K562 (cell line): ENCODE data around the gene MGP. TPM values are rescaled to one million over a fixed set of nuclear protein-coding genes. Genes with fewer than 3 reads are reported as not detected.

Experiments
- ATAC-seq: fragments of 200-7000 bp; cut with Tn5 transposase; 3 replicates; pipeline ENCODE4 v1.9.1; 2020; ENCODE audit warnings: moderate library complexity
- Bru-seq: library from RNA; stranded (reverse); fragments of 400-500 nt; gene quantifications from one replicate; lab custom pipeline; 2021; lab: Mats Ljungman, UMichigan
- BruChase-seq, 2 experiments: library from RNA; stranded (reverse); fragments of 400-500 nt; gene quantifications; one replicate each; lab custom pipeline; 2021; lab: Mats Ljungman, UMichigan
- BruUV-seq: library from RNA; stranded (reverse); fragments of 400-500 nt; replicated peaks from 2 replicates; lab custom pipeline; 2021; lab: Mats Ljungman, UMichigan
- CTCF ChIA-PET: fragments of 300-600 bp; formaldehyde crosslinking; extraction: SDS; loops from one replicate; lab custom pipeline; 2021; ENCODE audit warnings: low intra/inter-chr PET ratio; lab: Yijun Ruan, JAX
- POLR2A ChIA-PET: fragments of 300-600, 350-650 bp; sonication (Branson Sonifier 250); formaldehyde crosslinking; extraction: SDS; loops from one replicate; lab custom pipeline; 2021; ENCODE audit warnings: antibody characterized with exemption, inconsistent platforms; lab: Yijun Ruan, JAX
- DNase-seq, 4 experiments: peaks; one replicate each; pipeline versions ENCODE4 v3.0.0 to v3.0.0-alpha.2; 2011 to 2018; ENCODE audit warnings: low spot score in 3 of 4, mixed read lengths in 3 of 4; ENCODE audit errors: extremely low read depth in 1 of 4
- FAIRE-seq: peaks from 2 replicates; lab custom pipeline; 2011; peaks lifted over from hg19 to GRCh38; lab: Jason Lieb, UNC
- H2AFZ ChIP-seq: 2 replicates; pipeline ENCODE4 v1.6.0; 2011; ENCODE audit warnings: low read depth, low read length, control low read depth, inconsistent platforms
- H3K27ac ChIP-seq: fragments of 200-600 bp; 3 replicates; pipeline ENCODE4 v1.8.0; 2011; ENCODE audit warnings: low read depth, mild to moderate bottlenecking, control low read depth, inconsistent platforms, low read length, moderate library complexity, mixed read lengths; ENCODE audit errors: extremely low read depth
- H3K27me3 ChIP-seq, 2 experiments: fragments of 300-600 bp in 1 of 2; 2 replicates in 1 of 2; 3 replicates in 1 of 2; pipeline versions ENCODE4 v1.6.0 to v1.8.0; 2011; ENCODE audit warnings: inconsistent platforms in 2 of 2, low read length in 2 of 2, mild to moderate bottlenecking in 1 of 2, mixed read lengths in 1 of 2, moderate library complexity in 1 of 2; ENCODE audit not compliant: control insufficient read depth in 2 of 2, insufficient read depth in 2 of 2
- H3K36me3 ChIP-seq: fragments of 300-600 bp; 3 replicates; pipeline ENCODE4 v1.8.0; 2011; ENCODE audit warnings: mild to moderate bottlenecking, low read length, inconsistent platforms; ENCODE audit not compliant: control insufficient read depth, insufficient read depth
- H3K4me1 ChIP-seq, 2 experiments: fragments of 200-600 bp in 1 of 2; replicated peaks in 1 of 2; 2 replicates in 1 of 2; 3 replicates in 1 of 2; pipeline versions ENCODE4 v1.5.1 to v1.8.0; 2011; ENCODE audit warnings: inconsistent platforms in 2 of 2, low read length in 2 of 2, mild to moderate bottlenecking in 1 of 2, mixed read lengths in 1 of 2, moderate library complexity in 1 of 2; ENCODE audit not compliant: control insufficient read depth in 2 of 2, insufficient read depth in 2 of 2
- H3K4me2 ChIP-seq: 2 replicates; pipeline ENCODE4 v1.6.1; 2011; ENCODE audit warnings: low read length, control low read depth, inconsistent platforms, mixed read lengths; ENCODE audit not compliant: insufficient read depth
- H3K4me3 ChIP-seq: fragments of 200-600 bp; sonication (generic), shearing (Covaris generic); 2 replicates; pipeline ENCODE4 v1.5.1; 2016; ENCODE audit warnings: control low read depth, inconsistent platforms
- H3K79me2 ChIP-seq: fragments of 200-600 bp; 3 replicates; pipeline ENCODE4 v1.8.0; 2011; ENCODE audit warnings: low read length, inconsistent platforms; ENCODE audit not compliant: control insufficient read depth, insufficient read depth
- H3K9ac ChIP-seq, 2 experiments: 2 replicates each; pipeline versions ENCODE4 v1.6.0 to v1.6.1; 2011; ENCODE audit warnings: low read depth in 2 of 2, low read length in 2 of 2, control low read depth in 1 of 2, inconsistent platforms in 1 of 2, mild to moderate bottlenecking in 1 of 2, mixed read lengths in 1 of 2; ENCODE audit not compliant: insufficient read depth in 1 of 2
- H3K9me1 ChIP-seq: one replicate; pipeline ENCODE4 v1.6.0; 2011; ENCODE audit warnings: inconsistent platforms, mild to moderate bottlenecking, low read length, moderate library complexity; ENCODE audit not compliant: control insufficient read depth, insufficient read depth
- H3K9me3 ChIP-seq: replicated peaks from 2 replicates; pipeline ENCODE4 v1.5.1; 2011; ENCODE audit warnings: low read depth, low read length, inconsistent platforms; ENCODE audit not compliant: control insufficient read depth, insufficient read depth
- H4K20me1 ChIP-seq: replicated peaks from 2 replicates; pipeline ENCODE4 v1.6.1; 2011; ENCODE audit warnings: low read length, inconsistent platforms, mixed read lengths; ENCODE audit not compliant: control insufficient read depth, insufficient read depth
- ZNF717 ChIP-seq: fragments of 250-450 bp; sonication (Bioruptor Pico); IDR thresholded peaks from 2 replicates; pipeline ENCODE4 v1.5.0; 2021
- WGBS: fragments of 100-300 bp; shearing (Covaris generic); methylation state at CpG from one replicate; pipeline ENCODE4 v1.1.6; 2016; ENCODE audit warnings: low coverage, mixed read lengths; ENCODE audit not compliant: insufficient coverage; ENCODE audit errors: missing lambda C conversion rate; 5-methylcytosine and 5-hydroxymethylcytosine counted together
- in situ Hi-C: fragments of 300-500 bp; cut with MboI; formaldehyde crosslinking; loops from 4 replicates; pipeline ENCODE4 v1.15.0; 2018; ENCODE audit warnings: inconsistent platforms, mixed read lengths
- intact Hi-C: fragments of 100-400 bp; cut with micrococcal nuclease; formaldehyde crosslinking; loops from 2 replicates; pipeline ENCODE4 v1.14.2; 2022
- long read RNA-seq, 3 experiments: library from polyadenylated mRNA in 2 of 3; library from RNA in 1 of 3; unstranded in 2 of 3; stranded (forward) in 1 of 3; transcript quantifications; one replicate each; pipeline ENCODE4 v2.0.0, GENCODE V29; 2019 to 2022
- polyA minus RNA-seq, 3 experiments: library from RNA; depleted of rRNA, polyadenylated mRNA; stranded (reverse); fragments of >200 nt; gene quantifications; 2 replicates each; pipeline ENCODE4 v1.2.3, GENCODE V29; 2011
- polyA plus RNA-seq, 8 experiments: library from polyadenylated mRNA; depleted of rRNA in 4 of 8; stranded (reverse) in 5 of 8; unstranded in 3 of 8; fragments of >200 nt; fragmentation: Nextera tagmentation in 2 of 8; fragmentation: Illumina TruSeq in 1 of 8; extraction: Ambion mirVana in 2 of 8; extraction: Trizol in 1 of 8; gene quantifications; 2 replicates each; pipeline versions ENCODE4 v1.2.1 to v1.2.3, GENCODE V29; 2011 to 2014; ENCODE audit warnings: inconsistent platforms in 1 of 8, missing spikeins in 1 of 8
- total RNA-seq, 7 experiments: library from RNA; depleted of rRNA in 6 of 7; stranded (reverse); fragments of >200 nt in 6 of 7; fragmentation: Illumina TruSeq in 2 of 7; extraction: Trizol in 2 of 7; gene quantifications; 2 replicates each; pipeline versions ENCODE4 v1.2.1 to v1.2.3, GENCODE V29; 2011 to 2021; ENCODE audit warnings: low replicate concordance in 1 of 7

The MGP gene
- total RNA-seq (2011; cell fraction: chromatin; rRNA removed; ENCODE audit: low replicate concordance), result not detected in 2 replicates
- total RNA-seq (2011; cell fraction: nucleolus; rRNA removed), result not detected in 2 replicates
- total RNA-seq (2011; cell fraction: nucleoplasm; rRNA removed), result not detected in 2 replicates
- total RNA-seq (2014; rRNA removed), result not detected in 2 replicates
- total RNA-seq (2014; rRNA removed; fragmentation: Illumina TruSeq; extraction: Trizol), result not detected in 2 replicates
- not detected in 2 replicates for total RNA-seq (2015; rRNA removed; fragmentation: Illumina TruSeq; extraction: Trizol)
- 0.96 and 1.2 TPM in 2 replicates for total RNA-seq (2021)
- not detected in 2 replicates for polyA plus RNA-seq (2011; rRNA removed)
- 0.09 and 0.34 TPM in 2 replicates for polyA plus RNA-seq (2011; cell fraction: cytosol; rRNA removed)
- polyA plus RNA-seq (2011; cell fraction: nucleus; rRNA removed), result not detected in 2 replicates
- polyA plus RNA-seq (2012), result not detected in 2 replicates
- not detected in 2 replicates for polyA plus RNA-seq (2014; fragmentation: Illumina TruSeq; extraction: Trizol)
- not detected for polyA plus RNA-seq (2014; fragmentation: Nextera tagmentation; extraction: Ambion mirVana)
- polyA plus RNA-seq (2014; rRNA removed), result not detected in 2 replicates
- not detected in 2 replicates for polyA minus RNA-seq (2011; rRNA and poly(A)+ RNA removed)
- not detected in 2 replicates for polyA minus RNA-seq (2011; cell fraction: cytosol; rRNA and poly(A)+ RNA removed)
- polyA minus RNA-seq (2011; cell fraction: nucleus; rRNA and poly(A)+ RNA removed), result not detected in 2 replicates
- Bru-seq, nascent RNA, result not detected
- not detected for BruChase-seq, experiment 1, labeled RNA remaining after a 2-hour chase
- BruChase-seq, experiment 2, labeled RNA remaining after a 6-hour chase, result not detected
- long read RNA-seq, experiment 1, result 0 reads
- long read RNA-seq, experiment 2, result 0 reads
- long read RNA-seq, experiment 3, result 0 reads

- BruUV-seq, result no TSS peak
- Histone ChIP-seq H3K79me2 (no peaks in the 10 kb centered on the region), H3K4me2 (no peak within 1 kb of the TSS), H3K36me3 (no peaks in the 10 kb centered on the region), H3K4me3 (no peak within 1 kb of the TSS), H3K9me1 (no peaks in the 10 kb centered on the region)
- 2% methylated on average over 6 of the region's 6 CpGs for WGBS
- FAIRE-seq, result no peak
- no peak for TF ChIP-seq ZNF717 (CRISPR knock-in tag)
- TF ChIP-seq, all 486 proteins: peak for 0
- Histone ChIP-seq H3K27me3 (no peaks in the 10 kb centered on the region; a peak in 1 of 5 replicates), H4K20me1 (no peaks in the 10 kb centered on the region), H3K27ac (no peak within 1 kb of the TSS), H3K9ac (no peak within 1 kb of the TSS; a peak in 1 of 4 replicates), H2AFZ (no peak within 1 kb of the TSS), H3K4me1 (no peaks in the 10 kb centered on the region), H3K9me3 (no peaks in the 10 kb centered on the region)
- POLR2A ChIA-PET, result no interaction called here
- CTCF ChIA-PET, result no interaction called here
- ATAC-seq, result no peak
- DNase-seq, result no peak
- intact Hi-C loops (no loop called here), in situ Hi-C loops (no loop called here)
Observed at GRCh38 chr12:14885718-14886221, at the start of gene MGP. Gene MGP (minus strand): TSS chr12:14885854. CDS start chr12:14885791, 63 bp downstream.
